A549 (cell line): Measurements from ENCODE around the gene DCAF5. TPM values are rescaled to one million over a fixed set of nuclear protein-coding genes. Genes with fewer than 3 reads are reported as not detected.

Experiments
- ATAC-seq, 2 experiments: fragments of 200-7000 bp in 1 of 2; fragments of >200 bp in 1 of 2; cut with Nextera tagmentation in 1 of 2; cut with Tn5 transposase in 1 of 2; 3 replicates each; pipeline versions ENCODE4 v1.8.0 to v1.9.1; 2018 to 2020; ENCODE audit warnings: mild to moderate bottlenecking in 1 of 2, moderate library complexity in 1 of 2
- CTCF ChIA-PET: fragments of 300-600 bp; sonication (Branson Sonifier 250); formaldehyde crosslinking; extraction: SDS; loops from one replicate; lab custom pipeline; 2021; ENCODE audit warnings: antibody characterized with exemption, inconsistent platforms; lab: Yijun Ruan, JAX
- POLR2A ChIA-PET: fragments of 350-600 bp; formaldehyde crosslinking; extraction: SDS; loops from one replicate; lab custom pipeline; 2021; ENCODE audit warnings: antibody characterized with exemption, inconsistent platforms; lab: Yijun Ruan, JAX
- DNase-seq, 2 experiments: peaks; one replicate each; pipeline versions ENCODE4 v3.0.0 to v3.0.0-alpha.2; 2011 to 2016; ENCODE audit warnings: low read depth in 1 of 2, low spot score in 1 of 2
- FAIRE-seq: peaks from 2 replicates; lab custom pipeline; 2011; peaks lifted over from hg19 to GRCh38; lab: Jason Lieb, UNC
- H3K27ac ChIP-seq, 2 experiments: fragments of >200 bp; sonication (Bioruptor Twin); formaldehyde crosslinking; 3 replicates each; pipeline ENCODE4 v1.5.1; 2016 to 2017
- H3K4me1 ChIP-seq: fragments of >200 bp; sonication (Bioruptor Twin); formaldehyde crosslinking; 3 replicates; pipeline ENCODE4 v1.6.1; 2016
- H3K4me2 ChIP-seq: fragments of >200 bp; sonication (Bioruptor Twin); formaldehyde crosslinking; 3 replicates; pipeline ENCODE4 v1.6.1; 2016
- H3K4me3 ChIP-seq: fragments of >200 bp; sonication (Bioruptor Twin); formaldehyde crosslinking; 3 replicates; pipeline ENCODE4 v1.5.1; 2016
- H3K9me3 ChIP-seq: fragments of >200 bp; sonication (Bioruptor Twin); formaldehyde crosslinking; 3 replicates; pipeline ENCODE4 v1.6.1; 2016
- BHLHE40 ChIP-seq: IDR thresholded peaks from 2 replicates; pipeline ENCODE4 v1.6.1; 2012; ENCODE audit warnings: low read depth, low read length, inconsistent platforms
- CBX8 ChIP-seq: fragments of 200-600 bp; sonication (generic); IDR thresholded peaks from 2 replicates; pipeline ENCODE4 v1.6.1; 2016
- EHF ChIP-seq: fragments of 250-450 bp; sonication (Bioruptor Pico); IDR thresholded peaks from 2 replicates; pipeline ENCODE4 v1.5.0; 2020; ENCODE audit warnings: mild to moderate bottlenecking
- EP300 ChIP-seq, 2 experiments: fragments of >200 bp; sonication (Bioruptor Twin); formaldehyde crosslinking; IDR thresholded peaks; 2 replicates in 1 of 2; 3 replicates in 1 of 2; pipeline ENCODE4 v1.6.1; 2016 to 2017
- ESRRA ChIP-seq: fragments of 150-350 bp; IDR thresholded peaks from 2 replicates; pipeline ENCODE4 v1.6.1; 2014; ENCODE audit warnings: mild to moderate bottlenecking, low read length, borderline replicate concordance
- FOXS1 ChIP-seq: fragments of 250-450 bp; sonication (Bioruptor Pico); IDR thresholded peaks from 2 replicates; pipeline ENCODE4 v1.5.0; 2020; ENCODE audit warnings: mild to moderate bottlenecking, moderate library complexity
- HEYL ChIP-seq: fragments of 250-450 bp; sonication (Bioruptor Pico); IDR thresholded peaks from 2 replicates; pipeline ENCODE4 v1.8.0; 2021; ENCODE audit warnings: mild to moderate bottlenecking, moderate library complexity
- HOXA7 ChIP-seq: fragments of 250-450 bp; sonication (Bioruptor Pico); IDR thresholded peaks from 2 replicates; pipeline ENCODE4 v1.5.0; 2020; ENCODE audit warnings: mild to moderate bottlenecking, moderate library complexity
- JUNB ChIP-seq: fragments of >200 bp; sonication (Bioruptor Twin); formaldehyde crosslinking; IDR thresholded peaks from 2 replicates; pipeline ENCODE4 v1.6.1; 2016
- KDM1A ChIP-seq: fragments of 200-600 bp; sonication (generic); IDR thresholded peaks from 2 replicates; pipeline ENCODE4 v1.6.1; 2016; ENCODE audit warnings: low read depth, mild to moderate bottlenecking
- MAFK ChIP-seq: fragments of 450-650 bp; IDR thresholded peaks from 2 replicates; pipeline ENCODE4 v1.6.1; 2014; ENCODE audit not compliant: partially characterized antibody
- MYC ChIP-seq: IDR thresholded peaks from 2 replicates; pipeline ENCODE4 v1.6.1; 2012; ENCODE audit warnings: mild to moderate bottlenecking, inconsistent platforms, low read length, improper control_type of control experiment, borderline replicate concordance
- NPAS2 ChIP-seq: fragments of 250-450 bp; sonication (Bioruptor Pico); IDR thresholded peaks from 2 replicates; pipeline ENCODE4 v1.8.0; 2022; ENCODE audit warnings: mild to moderate bottlenecking, moderate library complexity, borderline replicate concordance
- RARB ChIP-seq: fragments of 250-450 bp; sonication (Bioruptor Pico); IDR thresholded peaks from 2 replicates; pipeline ENCODE4 v1.8.0; 2021; ENCODE audit warnings: mild to moderate bottlenecking, moderate library complexity
- RFX5 ChIP-seq: fragments of 450-650 bp; IDR thresholded peaks from 2 replicates; pipeline ENCODE4 v1.7.1; 2014; ENCODE audit warnings: antibody characterized with exemption, mild to moderate bottlenecking, moderate library complexity
- RNF2 ChIP-seq: fragments of 200-600 bp; sonication (generic); IDR thresholded peaks from 2 replicates; pipeline ENCODE4 v1.6.1; 2016; ENCODE audit warnings: low read depth, mild to moderate bottlenecking, antibody characterized with exemption, moderate library complexity, borderline replicate concordance
- SREBF2 ChIP-seq: fragments of 450-650 bp; IDR thresholded peaks from 2 replicates; pipeline ENCODE4 v1.6.1; 2014; ENCODE audit warnings: mild to moderate bottlenecking, moderate library complexity
- TFCP2L1 ChIP-seq: fragments of 250-450 bp; sonication (Bioruptor Pico); IDR thresholded peaks from 2 replicates; pipeline ENCODE4 v1.5.0; 2021; ENCODE audit warnings: mild to moderate bottlenecking
- TP53 ChIP-seq: fragments of 250-450 bp; sonication (Bioruptor Pico); IDR thresholded peaks from 2 replicates; pipeline ENCODE4 v1.5.0; 2021; ENCODE audit warnings: mild to moderate bottlenecking, moderate library complexity
- ZC3H11A ChIP-seq: fragments of 450-650 bp; IDR thresholded peaks from 2 replicates; pipeline ENCODE4 v1.6.1; 2014; ENCODE audit warnings: antibody characterized with exemption, mild to moderate bottlenecking
- ZNF302 ChIP-seq: fragments of 250-450 bp; sonication (Bioruptor Pico); IDR thresholded peaks from 2 replicates; pipeline ENCODE4 v1.9.0; 2021; ENCODE audit warnings: inconsistent platforms, mild to moderate bottlenecking, moderate library complexity
- WGBS: methylation state at CpG from one replicate; pipeline ENCODE4 v1.1.6; 2017; ENCODE audit errors: missing lambda C conversion rate; 5-methylcytosine and 5-hydroxymethylcytosine counted together
- polyA plus RNA-seq, 4 experiments: library from polyadenylated mRNA; depleted of rRNA in 3 of 4; stranded (reverse); fragments of >200 nt; fragmentation: RNase III in 1 of 4; extraction: RNeasy Plus Mini Kit Qiagen cat#74134 plus additional on column Dnase treatment in 1 of 4; gene quantifications; 2 replicates in 3 of 4; 3 replicates in 1 of 4; pipeline ENCODE4 v1.2.3, GENCODE V29; 2011 to 2017
- TF ChIP-seq, protein P1 (sequence below): fragments of 150-350 bp; IDR thresholded peaks from 2 replicates; pipeline ENCODE4 v1.6.1; 2014; ENCODE audit warnings: low read depth, mild to moderate bottlenecking, low read length
- TF ChIP-seq, protein P2 (sequence below): fragments of >200 bp; sonication (Bioruptor Twin); formaldehyde crosslinking; IDR thresholded peaks from 2 replicates; pipeline ENCODE4 v1.6.1; 2016
- TF ChIP-seq, protein P3 (sequence below): fragments of >200 bp; sonication (Bioruptor Twin); formaldehyde crosslinking; IDR thresholded peaks from 3 replicates; pipeline ENCODE4 v1.6.1; 2016
- TF ChIP-seq, protein P4 (sequence below): fragments of 250-450 bp; sonication (Bioruptor Pico); IDR thresholded peaks from 2 replicates; pipeline ENCODE4 v1.5.0; 2021; ENCODE audit warnings: mild to moderate bottlenecking, moderate library complexity, borderline replicate concordance

DCAF5 gene
- polyA plus RNA-seq, 2 of the 4 experiments (the other 2 are of a cell fraction): 14.3 to 23.7 TPM

DNA sequence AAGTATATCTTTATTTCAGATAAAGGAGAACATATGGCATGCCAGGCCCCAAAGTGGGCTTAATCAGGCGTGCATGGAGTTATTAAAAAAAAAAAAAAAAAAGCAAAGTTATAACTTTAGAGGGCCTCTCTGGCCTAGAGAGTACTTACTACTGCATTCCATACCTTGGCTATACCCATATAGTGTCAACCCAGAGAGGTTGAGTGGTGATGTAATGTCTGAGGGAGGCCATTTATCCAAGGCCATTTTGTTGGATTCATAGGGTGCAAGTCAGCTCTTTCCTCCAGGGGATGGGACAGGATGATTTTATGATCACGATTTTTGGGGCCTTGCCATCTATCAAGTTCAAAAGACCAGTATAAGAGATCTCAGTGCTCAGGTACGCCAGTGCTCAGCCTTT, 66.4 kb downstream of the DCAF5 start:
- TF ChIP-seq EP300 (IDR thresholded peaks at IDR 0.05): no peak
- TF ChIP-seq EHF (CRISPR knock-in tag): no peak
- no peak for TF ChIP-seq NPAS2 (CRISPR knock-in tag)
- TF ChIP-seq MYC: no peak
- TF ChIP-seq, protein P1, sequence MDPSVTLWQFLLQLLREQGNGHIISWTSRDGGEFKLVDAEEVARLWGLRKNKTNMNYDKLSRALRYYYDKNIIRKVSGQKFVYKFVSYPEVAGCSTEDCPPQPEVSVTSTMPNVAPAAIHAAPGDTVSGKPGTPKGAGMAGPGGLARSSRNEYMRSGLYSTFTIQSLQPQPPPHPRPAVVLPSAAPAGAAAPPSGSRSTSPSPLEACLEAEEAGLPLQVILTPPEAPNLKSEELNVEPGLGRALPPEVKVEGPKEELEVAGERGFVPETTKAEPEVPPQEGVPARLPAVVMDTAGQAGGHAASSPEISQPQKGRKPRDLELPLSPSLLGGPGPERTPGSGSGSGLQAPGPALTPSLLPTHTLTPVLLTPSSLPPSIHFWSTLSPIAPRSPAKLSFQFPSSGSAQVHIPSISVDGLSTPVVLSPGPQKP: no peak
- TF ChIP-seq, protein P2, sequence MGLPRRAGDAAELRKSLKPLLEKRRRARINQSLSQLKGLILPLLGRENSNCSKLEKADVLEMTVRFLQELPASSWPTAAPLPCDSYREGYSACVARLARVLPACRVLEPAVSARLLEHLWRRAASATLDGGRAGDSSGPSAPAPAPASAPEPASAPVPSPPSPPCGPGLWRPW: no peak
- TF ChIP-seq, protein P3, sequence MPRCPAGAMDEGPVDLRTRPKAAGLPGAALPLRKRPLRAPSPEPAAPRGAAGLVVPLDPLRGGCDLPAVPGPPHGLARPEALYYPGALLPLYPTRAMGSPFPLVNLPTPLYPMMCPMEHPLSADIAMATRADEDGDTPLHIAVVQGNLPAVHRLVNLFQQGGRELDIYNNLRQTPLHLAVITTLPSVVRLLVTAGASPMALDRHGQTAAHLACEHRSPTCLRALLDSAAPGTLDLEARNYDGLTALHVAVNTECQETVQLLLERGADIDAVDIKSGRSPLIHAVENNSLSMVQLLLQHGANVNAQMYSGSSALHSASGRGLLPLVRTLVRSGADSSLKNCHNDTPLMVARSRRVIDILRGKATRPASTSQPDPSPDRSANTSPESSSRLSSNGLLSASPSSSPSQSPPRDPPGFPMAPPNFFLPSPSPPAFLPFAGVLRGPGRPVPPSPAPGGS: no peak
- TF ChIP-seq, protein P4, sequence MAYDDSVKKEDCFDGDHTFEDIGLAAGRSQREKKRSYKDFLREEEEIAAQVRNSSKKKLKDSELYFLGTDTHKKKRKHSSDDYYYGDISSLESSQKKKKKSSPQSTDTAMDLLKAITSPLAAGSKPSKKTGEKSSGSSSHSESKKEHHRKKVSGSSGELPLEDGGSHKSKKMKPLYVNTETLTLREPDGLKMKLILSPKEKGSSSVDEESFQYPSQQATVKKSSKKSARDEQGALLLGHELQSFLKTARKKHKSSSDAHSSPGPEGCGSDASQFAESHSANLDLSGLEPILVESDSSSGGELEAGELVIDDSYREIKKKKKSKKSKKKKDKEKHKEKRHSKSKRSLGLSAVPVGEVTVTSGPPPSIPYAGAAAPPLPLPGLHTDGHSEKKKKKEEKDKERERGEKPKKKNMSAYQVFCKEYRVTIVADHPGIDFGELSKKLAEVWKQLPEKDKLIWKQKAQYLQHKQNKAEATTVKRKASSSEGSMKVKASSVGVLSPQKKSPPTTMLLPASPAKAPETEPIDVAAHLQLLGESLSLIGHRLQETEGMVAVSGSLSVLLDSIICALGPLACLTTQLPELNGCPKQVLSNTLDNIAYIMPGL: no peak
- no peak for TF ChIP-seq RFX5
- TF ChIP-seq HEYL (CRISPR knock-in tag): no peak
- no peak for TF ChIP-seq KDM1A
- Histone ChIP-seq H3K9me3 (no peaks in the 10 kb centered on the region), H3K27ac (no peak overlapping the region; a peak in 1 of 6 replicates), H3K4me1 (peaks cover 8% of the 10 kb centered on the region; the same call in 1 of the 3 replicates), H3K4me2 (no peak overlapping the region), H3K4me3 (no peak overlapping the region)
- FAIRE-seq (no peak), DNase-seq (no peak), ATAC-seq (no peak)
- 88% methylated on average over 3 of the region's 3 CpGs for WGBS
- POLR2A ChIA-PET: no interaction called here
- CTCF ChIA-PET: no interaction called here

DNA sequence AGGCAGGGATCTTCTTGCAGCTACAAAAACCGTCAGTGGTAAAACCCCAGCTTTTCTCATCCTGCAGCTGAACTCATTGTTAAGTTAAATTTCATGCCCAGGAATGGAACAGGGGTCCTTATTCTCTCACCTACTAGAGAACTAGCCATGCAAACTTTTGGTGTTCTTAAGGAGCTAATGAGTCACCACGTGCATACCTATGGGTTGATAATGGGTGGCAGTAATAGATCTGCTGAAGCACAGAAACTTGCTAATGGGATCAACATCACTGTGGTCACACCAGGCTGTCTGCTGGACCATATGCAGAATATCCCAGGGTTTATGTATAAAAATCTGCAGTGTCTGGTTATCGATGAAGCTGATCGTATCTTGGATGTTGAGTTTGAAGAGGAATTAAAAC, 68.9 kb downstream of the DCAF5 start:
- no peaks in the 10 kb centered on the region for H3K9me3 ChIP-seq
- no peak for ATAC-seq
- H3K4me2 ChIP-seq: no peak overlapping the region
- no peak for FAIRE-seq
- peaks cover 33% of the 10 kb centered on the region for H3K4me1 ChIP-seq
- no peak overlapping the region for H3K4me3 ChIP-seq
- 84% methylated on average over 4 of the region's 4 CpGs for WGBS
- CTCF ChIA-PET: interaction anchor here (0.6 to 2.4 kb wide), 7 partner anchors 11 to 569 kb away, joined by 3 to 8 read pairs (median 4); no protein-coding TSS in a partner anchor
- H3K27ac ChIP-seq: no peak overlapping the region
- POLR2A ChIA-PET: no interaction called here
- DNase-seq: no peak
- no peak for TF ChIP-seq ESRRA
- TF ChIP-seq ZNF302: no peak
- no peak for TF ChIP-seq SREBF2
- no peak for TF ChIP-seq FOXS1
- no peak for TF ChIP-seq RNF2
- no peak for TF ChIP-seq BHLHE40
- no peak for TF ChIP-seq MAFK
- TF ChIP-seq, protein P4: no peak
- TF ChIP-seq HOXA7 (CRISPR knock-in tag): no peak
- no peak for TF ChIP-seq CBX8
- TF ChIP-seq RARB (CRISPR knock-in tag): no peak
- TF ChIP-seq TFCP2L1: no peak
- TF ChIP-seq JUNB: no peak
- TF ChIP-seq TP53: no peak
- no peak for TF ChIP-seq ZC3H11A
- TF ChIP-seq, all 56 proteins: peak for 0
